Measurements from ENCODE around the gene DDX25. TPM values are rescaled to one million over a fixed set of nuclear protein-coding genes. Genes with fewer than 3 reads are reported as not detected.

The DDX25 gene
- total RNA-seq, 3 donors from 2014 or later, result 0.05 to 0.54 TPM; not detected in 1

DNA sequence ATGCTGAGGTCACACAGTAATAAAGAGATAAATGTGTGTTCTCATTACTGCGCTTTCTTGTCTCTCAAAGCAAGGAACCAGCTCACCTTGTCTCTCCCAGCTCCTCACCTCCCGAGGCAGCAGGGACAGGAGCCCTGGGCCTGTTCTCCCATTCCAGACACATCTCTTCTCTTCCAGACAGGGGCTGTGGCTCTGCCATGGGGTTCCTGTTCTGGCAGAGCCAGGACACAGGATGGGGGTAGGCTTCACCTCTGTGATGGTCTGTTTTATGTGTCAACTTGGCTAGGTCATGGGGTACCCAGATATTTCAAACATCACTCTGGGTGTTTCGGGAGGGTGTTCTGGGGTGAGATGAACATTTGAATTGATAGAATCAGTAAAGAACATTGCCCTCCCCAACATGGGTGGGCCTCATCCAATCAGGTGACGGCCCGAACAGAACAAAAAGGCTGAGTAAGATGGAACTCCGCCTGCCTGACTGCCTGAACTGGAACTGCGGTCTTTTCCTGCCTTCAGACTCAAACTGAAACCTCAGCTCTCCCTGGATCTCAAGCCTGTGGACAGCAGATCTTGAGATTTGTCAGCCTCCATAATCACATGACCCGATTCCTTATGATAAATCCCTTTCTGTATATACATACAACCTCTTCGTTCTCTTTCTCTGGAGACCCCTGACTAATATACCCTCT, 39.5 kb downstream of the DDX25 start:
- Histone ChIP-seq H3K9me3 (no peaks in the 10 kb centered on the region), H3K4me1 (ENCODE audit: low read depth) (no peaks in the 10 kb centered on the region), H3K36me3 (ENCODE audit: low read depth) (no peaks in the 10 kb centered on the region), H3K4me3 (no peak overlapping the region)
- no peak for DNase-seq
- intact Hi-C loops (cut with DNase I, micrococcal nuclease), result no loop called here
- TF ChIP-seq, protein P1, sequence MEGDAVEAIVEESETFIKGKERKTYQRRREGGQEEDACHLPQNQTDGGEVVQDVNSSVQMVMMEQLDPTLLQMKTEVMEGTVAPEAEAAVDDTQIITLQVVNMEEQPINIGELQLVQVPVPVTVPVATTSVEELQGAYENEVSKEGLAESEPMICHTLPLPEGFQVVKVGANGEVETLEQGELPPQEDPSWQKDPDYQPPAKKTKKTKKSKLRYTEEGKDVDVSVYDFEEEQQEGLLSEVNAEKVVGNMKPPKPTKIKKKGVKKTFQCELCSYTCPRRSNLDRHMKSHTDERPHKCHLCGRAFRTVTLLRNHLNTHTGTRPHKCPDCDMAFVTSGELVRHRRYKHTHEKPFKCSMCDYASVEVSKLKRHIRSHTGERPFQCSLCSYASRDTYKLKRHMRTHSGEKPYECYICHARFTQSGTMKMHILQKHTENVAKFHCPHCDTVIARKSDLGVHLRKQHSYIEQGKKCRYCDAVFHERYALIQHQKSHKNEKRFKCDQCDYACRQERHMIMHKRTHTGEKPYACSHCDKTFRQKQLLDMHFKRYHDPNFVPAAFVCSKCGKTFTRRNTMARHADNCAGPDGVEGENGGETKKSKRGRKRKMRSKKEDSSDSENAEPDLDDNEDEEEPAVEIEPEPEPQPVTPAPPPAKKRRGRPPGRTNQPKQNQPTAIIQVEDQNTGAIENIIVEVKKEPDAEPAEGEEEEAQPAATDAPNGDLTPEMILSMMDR (IDR thresholded peaks at IDR 0.05), result no peak
- no peak for ATAC-seq

DNA sequence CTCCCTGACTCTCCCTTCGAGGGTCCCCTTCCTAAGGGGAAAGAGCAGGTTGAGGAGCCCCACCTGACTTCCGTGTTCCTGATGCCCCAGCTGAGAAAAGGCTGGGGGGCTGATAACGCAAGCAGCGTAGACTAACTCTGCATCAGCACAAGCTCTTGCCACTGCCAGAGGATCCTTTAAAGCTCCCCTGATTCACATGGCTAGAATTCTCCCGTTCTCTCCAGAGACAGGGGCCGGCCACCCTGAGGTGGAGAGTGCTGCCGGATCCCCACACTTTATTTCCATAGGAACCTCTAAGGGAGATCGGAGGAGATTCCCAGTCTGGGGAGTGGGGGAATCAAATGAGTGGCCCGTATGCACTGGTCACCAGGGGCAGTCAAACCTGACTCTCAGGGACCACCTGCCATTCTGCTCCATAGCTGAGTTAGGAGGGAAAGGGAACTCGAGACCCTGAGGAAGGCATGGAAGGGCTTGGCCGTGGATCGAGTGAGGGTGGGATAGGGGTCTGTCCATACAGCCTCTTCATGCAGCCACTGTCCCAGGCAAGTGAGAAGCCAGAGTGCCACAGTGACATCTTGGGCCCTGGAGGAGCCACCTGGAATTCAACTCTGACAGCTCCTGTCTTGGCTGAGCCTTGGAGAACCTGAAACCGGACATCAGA, 40.2 kb downstream of the DDX25 start:
- no peak for DNase-seq
- Histone ChIP-seq H3K4me3 (no peak overlapping the region), H3K9me3 (no peaks in the 10 kb centered on the region), H3K4me1 (ENCODE audit: low read depth) (no peaks in the 10 kb centered on the region), H3K36me3 (ENCODE audit: low read depth) (no peaks in the 10 kb centered on the region)
- TF ChIP-seq, protein P1 (IDR thresholded peaks at IDR 0.05), result no peak
- intact Hi-C loops (cut with DNase I, micrococcal nuclease), result no loop called here
- ATAC-seq, result no peak

DNA sequence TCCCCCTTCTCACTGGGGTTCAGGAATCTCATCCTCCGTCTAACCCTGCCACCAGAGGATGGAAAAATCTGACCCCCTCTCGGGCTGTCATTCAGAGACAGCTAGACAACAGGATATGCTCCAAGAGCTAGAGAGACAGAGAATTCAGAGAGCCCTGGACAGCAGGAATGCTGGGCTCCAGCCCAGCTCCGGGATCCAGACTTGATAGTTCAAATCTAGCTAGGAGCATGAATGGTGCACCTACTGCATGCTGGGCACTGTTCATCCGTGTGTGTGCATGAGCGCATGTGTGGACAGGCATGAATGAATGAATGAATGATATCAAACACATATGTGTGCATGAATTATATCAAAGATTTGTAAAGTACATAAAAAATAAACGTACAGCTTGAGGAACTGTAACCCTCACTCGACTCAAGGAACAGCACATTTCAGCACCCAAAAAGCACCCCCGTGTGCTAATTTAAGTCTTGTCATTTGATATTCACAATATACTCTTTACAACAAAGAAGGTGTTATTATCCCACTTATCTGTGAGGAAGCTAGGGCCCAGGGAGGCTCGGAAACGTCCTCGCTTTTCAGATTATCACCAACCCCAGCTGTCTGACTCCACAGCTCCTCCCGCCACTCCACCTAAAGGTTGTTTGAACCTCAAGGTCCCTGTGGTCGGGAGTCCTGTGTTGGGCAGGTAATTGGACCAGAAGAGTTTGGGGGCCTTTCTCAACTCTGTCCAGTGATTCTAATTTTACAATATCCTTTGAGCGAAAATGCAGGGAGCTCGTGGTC, 40.9 kb downstream of the DDX25 start:
- ATAC-seq (no peak), DNase-seq (no peak)
- no peaks in the 10 kb centered on the region for H3K36me3 ChIP-seq (ENCODE audit: low read depth)
- no peak overlapping the region for H3K4me3 ChIP-seq
- intact Hi-C loops (cut with DNase I, micrococcal nuclease), result no loop called here
- no peaks in the 10 kb centered on the region for H3K9me3 ChIP-seq
- TF ChIP-seq, protein P1 (IDR thresholded peaks at IDR 0.05), result no peak
- H3K4me1 ChIP-seq (ENCODE audit: low read depth), result no peaks in the 10 kb centered on the region

DNA sequence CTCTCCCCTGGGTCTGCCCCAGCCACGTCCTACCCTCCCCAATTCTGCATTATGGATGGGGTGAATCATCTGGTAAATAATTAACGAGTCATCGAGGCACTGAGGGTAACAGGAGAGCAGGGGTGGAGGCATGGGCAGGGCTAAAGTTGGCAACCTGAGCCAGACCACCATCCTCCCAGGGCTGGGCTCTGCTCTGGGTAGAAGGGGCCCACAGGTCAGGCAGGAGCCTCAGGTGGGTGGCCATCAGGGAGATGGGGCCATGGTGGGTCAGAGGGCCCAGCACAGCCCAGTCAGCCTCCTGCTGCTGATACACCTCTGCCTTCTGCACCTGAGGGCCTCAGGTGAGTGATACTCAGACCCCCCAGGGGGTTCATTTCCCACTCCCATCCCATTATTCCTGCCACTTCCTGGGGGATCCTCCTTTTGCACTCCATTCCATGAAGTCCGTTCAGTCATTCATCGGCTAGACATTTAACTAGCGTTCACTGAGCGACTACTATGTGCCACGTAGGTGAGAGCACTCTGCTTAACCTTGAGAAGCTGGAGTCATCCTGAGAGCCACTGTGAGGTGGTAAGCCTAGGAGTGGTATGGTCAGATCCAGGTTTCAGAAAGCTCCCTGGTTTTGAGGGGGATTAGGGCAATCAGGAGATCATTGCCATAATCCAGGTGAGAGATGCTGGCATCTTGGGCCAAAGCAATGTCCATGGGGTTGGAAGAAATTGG, 41.7 kb downstream of the DDX25 start, which contains the start of gene VSIG10L2:
VSIG10L2 (plus strand) TSS at position 248 of the 724 bp plus-strand sequence; CDS start at position 260, 12 bp downstream.
- TF ChIP-seq, protein P1 (IDR thresholded peaks at IDR 0.05), result no peak
- H3K36me3 ChIP-seq (ENCODE audit: low read depth), result no peaks in the 10 kb centered on the region
- DNase-seq (no peak), ATAC-seq (no peak)
- intact Hi-C loops (cut with DNase I, micrococcal nuclease), result no loop called here
- no peaks in the 10 kb centered on the region for H3K4me1 ChIP-seq (ENCODE audit: low read depth)
- H3K4me3 ChIP-seq, result no peak within 1 kb of the TSS
- no peaks in the 10 kb centered on the region for H3K9me3 ChIP-seq

DNA sequence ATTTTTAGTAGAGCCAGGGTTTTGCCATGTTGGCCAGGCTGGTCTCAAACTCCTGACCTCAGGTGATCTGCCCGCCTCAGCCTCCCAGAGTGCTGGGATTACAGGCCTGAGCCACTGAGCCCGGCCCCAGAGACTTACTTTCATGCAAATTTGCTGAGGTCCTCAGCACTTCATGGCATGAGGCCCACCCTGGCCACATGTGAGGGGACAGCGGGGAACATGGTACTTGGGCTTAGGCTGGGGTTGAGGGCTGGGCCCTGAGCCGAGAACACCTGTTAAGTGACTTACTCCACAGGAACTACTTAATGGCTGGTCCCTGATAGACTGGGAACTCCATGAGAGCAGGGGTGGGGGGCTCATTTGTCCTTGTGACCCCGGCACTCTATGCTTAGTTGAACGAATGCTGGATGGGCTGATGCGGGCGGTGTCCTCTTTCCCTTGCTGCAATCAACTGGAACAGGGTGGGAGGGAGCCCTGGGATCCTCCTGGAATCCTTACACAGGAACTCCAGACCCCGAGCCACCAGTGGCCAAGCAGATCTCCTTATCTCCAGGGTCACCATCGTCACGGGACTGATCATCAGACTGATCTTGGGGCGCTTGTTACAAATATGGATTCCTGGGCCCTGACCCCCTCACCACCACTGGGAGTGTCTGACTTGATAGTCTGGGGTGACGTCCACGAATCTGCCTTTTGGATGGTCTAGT, 42.6 kb downstream of the DDX25 start:
- intact Hi-C loops (cut with DNase I, micrococcal nuclease), result no loop called here
- no peaks in the 10 kb centered on the region for H3K4me1 ChIP-seq (ENCODE audit: low read depth)
- no peak for DNase-seq
- H3K9me3 ChIP-seq, result no peaks in the 10 kb centered on the region
- TF ChIP-seq, protein P1 (IDR thresholded peaks at IDR 0.05), result no peak
- ATAC-seq, result no peak
- no peak overlapping the region for H3K4me3 ChIP-seq
- H3K36me3 ChIP-seq (ENCODE audit: low read depth), result no peaks in the 10 kb centered on the region

Measured in mucosa of descending colon (tissue), 3 donors.